H1 (cell line): ENCODE results near the gene HOXB5. TPM values are rescaled to one million over a fixed set of nuclear protein-coding genes. Genes with fewer than 3 reads are reported as not detected.

ENCODE experiments used
- CEBPB ChIP-seq: IDR thresholded peaks from 2 replicates; pipeline ENCODE4 v1.6.1; 2012; ENCODE audit warnings: low read depth, low read length
- CREB1 ChIP-seq: IDR thresholded peaks from 2 replicates; pipeline ENCODE4 v1.6.1; 2012; ENCODE audit warnings: inconsistent platforms
- CTBP2 ChIP-seq: IDR thresholded peaks from 2 replicates; pipeline ENCODE4 v1.7.0; 2011; ENCODE audit warnings: borderline replicate concordance, mild to moderate bottlenecking, moderate library complexity, mixed read lengths, low read length; ENCODE audit not compliant: insufficient read depth, insufficient read length
- KDM5A ChIP-seq: fragments of 200-600 bp; IDR thresholded peaks from 2 replicates; pipeline ENCODE4 v1.7.1; 2012; ENCODE audit warnings: mild to moderate bottlenecking, low read length, inconsistent platforms, mixed read lengths
- RFX5 ChIP-seq: IDR thresholded peaks from 2 replicates; pipeline ENCODE4 v1.6.1; 2011; ENCODE audit warnings: low read depth, low read length, improper control_type of control experiment, borderline replicate concordance
- TAF7 ChIP-seq: optimal IDR thresholded peaks from 2 replicates; pipeline ENCODE3; 2011; ENCODE audit warnings: low read depth, mild to moderate bottlenecking, inconsistent platforms, low read length, moderate library complexity, borderline replicate concordance
- polyA plus RNA-seq, 7 experiments: library from polyadenylated mRNA; depleted of rRNA in 3 of 7; stranded (reverse) in 5 of 7; unstranded in 2 of 7; fragments of >200 nt in 5 of 7; fragments of 200-250 nt in 2 of 7; gene quantifications; 1 replicate in 5 of 7; 2 replicates in 1 of 7; 4 replicates in 1 of 7; pipeline versions ENCODE4 v1.2.1 to v1.2.3, GENCODE V29; 2011 to 2013; ENCODE audit warnings: missing spikeins in 2 of 7, mixed read lengths in 2 of 7
- total RNA-seq: library from RNA; stranded (reverse); fragmentation: NEBNext Ultra II Directional; extraction: Animal tissue kit (Norgen Biotek cat#: 25700); gene quantifications from 2 replicates; pipeline ENCODE4 v1.2.1, GENCODE V29; 2021
- TF ChIP-seq, protein P1 (sequence below): fragments of 300-600 bp; sonication (generic); IDR thresholded peaks from 2 replicates; pipeline ENCODE4 v1.7.1; 2012; ENCODE audit warnings: low read length, moderate library complexity, mild to moderate bottlenecking, inconsistent platforms; ENCODE audit not compliant: insufficient replicate concordance
- TF ChIP-seq, protein P2 (sequence below): IDR thresholded peaks from 2 replicates; pipeline ENCODE4 v1.6.1; 2012; ENCODE audit warnings: inconsistent platforms
- TF ChIP-seq, protein P3 (sequence below): IDR thresholded peaks from 2 replicates; pipeline ENCODE4 v1.6.1; 2012; ENCODE audit warnings: low read length, inconsistent platforms

The HOXB5 gene
- total and polyA plus RNA-seq, 2 of the 8 experiments (the other 6 are each of a cell fraction or from before 2014, with no cell fraction given) = not detected

DNA sequence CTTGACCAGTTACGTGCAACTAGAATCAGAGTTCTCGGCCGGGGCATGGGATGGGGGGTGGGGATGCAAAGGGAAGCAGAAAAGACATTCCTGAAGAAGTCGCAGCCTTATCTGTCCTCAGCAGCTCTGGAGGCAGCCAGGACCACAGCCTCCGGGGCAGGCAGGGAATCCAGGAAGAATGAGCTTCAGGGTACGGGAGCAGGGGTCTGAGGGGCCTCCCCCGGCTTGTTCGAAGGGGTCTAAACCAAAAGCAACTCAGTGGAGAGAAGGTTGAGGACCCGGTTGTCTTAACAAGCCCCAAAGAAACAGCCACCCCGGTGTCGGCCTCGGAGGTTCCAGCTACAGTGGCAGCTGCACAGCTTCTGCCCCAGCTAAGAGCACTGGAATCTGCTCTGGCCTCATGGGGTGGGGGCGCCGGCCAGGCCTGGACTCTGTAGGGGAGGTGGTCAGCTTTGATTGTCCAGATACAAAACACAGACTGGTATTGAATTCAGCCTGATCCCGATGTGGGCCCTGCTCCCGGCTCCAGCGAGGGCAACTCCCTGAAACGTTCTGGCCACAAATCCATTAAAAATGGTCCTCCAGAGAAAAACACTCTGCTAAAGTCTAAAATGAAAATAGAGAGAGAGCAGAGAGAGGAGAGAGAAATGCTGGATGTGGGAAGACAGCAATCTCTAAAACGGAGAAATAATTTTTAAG lies 23.1 kb downstream of the HOXB5 start (continued):
- TF ChIP-seq KDM5A (no peak), CEBPB (no peak), TAF7 (no peak), RFX5 (no peak), CTBP2 (peak; percentile 61), CREB1 (no peak)
- TF ChIP-seq, protein P1, sequence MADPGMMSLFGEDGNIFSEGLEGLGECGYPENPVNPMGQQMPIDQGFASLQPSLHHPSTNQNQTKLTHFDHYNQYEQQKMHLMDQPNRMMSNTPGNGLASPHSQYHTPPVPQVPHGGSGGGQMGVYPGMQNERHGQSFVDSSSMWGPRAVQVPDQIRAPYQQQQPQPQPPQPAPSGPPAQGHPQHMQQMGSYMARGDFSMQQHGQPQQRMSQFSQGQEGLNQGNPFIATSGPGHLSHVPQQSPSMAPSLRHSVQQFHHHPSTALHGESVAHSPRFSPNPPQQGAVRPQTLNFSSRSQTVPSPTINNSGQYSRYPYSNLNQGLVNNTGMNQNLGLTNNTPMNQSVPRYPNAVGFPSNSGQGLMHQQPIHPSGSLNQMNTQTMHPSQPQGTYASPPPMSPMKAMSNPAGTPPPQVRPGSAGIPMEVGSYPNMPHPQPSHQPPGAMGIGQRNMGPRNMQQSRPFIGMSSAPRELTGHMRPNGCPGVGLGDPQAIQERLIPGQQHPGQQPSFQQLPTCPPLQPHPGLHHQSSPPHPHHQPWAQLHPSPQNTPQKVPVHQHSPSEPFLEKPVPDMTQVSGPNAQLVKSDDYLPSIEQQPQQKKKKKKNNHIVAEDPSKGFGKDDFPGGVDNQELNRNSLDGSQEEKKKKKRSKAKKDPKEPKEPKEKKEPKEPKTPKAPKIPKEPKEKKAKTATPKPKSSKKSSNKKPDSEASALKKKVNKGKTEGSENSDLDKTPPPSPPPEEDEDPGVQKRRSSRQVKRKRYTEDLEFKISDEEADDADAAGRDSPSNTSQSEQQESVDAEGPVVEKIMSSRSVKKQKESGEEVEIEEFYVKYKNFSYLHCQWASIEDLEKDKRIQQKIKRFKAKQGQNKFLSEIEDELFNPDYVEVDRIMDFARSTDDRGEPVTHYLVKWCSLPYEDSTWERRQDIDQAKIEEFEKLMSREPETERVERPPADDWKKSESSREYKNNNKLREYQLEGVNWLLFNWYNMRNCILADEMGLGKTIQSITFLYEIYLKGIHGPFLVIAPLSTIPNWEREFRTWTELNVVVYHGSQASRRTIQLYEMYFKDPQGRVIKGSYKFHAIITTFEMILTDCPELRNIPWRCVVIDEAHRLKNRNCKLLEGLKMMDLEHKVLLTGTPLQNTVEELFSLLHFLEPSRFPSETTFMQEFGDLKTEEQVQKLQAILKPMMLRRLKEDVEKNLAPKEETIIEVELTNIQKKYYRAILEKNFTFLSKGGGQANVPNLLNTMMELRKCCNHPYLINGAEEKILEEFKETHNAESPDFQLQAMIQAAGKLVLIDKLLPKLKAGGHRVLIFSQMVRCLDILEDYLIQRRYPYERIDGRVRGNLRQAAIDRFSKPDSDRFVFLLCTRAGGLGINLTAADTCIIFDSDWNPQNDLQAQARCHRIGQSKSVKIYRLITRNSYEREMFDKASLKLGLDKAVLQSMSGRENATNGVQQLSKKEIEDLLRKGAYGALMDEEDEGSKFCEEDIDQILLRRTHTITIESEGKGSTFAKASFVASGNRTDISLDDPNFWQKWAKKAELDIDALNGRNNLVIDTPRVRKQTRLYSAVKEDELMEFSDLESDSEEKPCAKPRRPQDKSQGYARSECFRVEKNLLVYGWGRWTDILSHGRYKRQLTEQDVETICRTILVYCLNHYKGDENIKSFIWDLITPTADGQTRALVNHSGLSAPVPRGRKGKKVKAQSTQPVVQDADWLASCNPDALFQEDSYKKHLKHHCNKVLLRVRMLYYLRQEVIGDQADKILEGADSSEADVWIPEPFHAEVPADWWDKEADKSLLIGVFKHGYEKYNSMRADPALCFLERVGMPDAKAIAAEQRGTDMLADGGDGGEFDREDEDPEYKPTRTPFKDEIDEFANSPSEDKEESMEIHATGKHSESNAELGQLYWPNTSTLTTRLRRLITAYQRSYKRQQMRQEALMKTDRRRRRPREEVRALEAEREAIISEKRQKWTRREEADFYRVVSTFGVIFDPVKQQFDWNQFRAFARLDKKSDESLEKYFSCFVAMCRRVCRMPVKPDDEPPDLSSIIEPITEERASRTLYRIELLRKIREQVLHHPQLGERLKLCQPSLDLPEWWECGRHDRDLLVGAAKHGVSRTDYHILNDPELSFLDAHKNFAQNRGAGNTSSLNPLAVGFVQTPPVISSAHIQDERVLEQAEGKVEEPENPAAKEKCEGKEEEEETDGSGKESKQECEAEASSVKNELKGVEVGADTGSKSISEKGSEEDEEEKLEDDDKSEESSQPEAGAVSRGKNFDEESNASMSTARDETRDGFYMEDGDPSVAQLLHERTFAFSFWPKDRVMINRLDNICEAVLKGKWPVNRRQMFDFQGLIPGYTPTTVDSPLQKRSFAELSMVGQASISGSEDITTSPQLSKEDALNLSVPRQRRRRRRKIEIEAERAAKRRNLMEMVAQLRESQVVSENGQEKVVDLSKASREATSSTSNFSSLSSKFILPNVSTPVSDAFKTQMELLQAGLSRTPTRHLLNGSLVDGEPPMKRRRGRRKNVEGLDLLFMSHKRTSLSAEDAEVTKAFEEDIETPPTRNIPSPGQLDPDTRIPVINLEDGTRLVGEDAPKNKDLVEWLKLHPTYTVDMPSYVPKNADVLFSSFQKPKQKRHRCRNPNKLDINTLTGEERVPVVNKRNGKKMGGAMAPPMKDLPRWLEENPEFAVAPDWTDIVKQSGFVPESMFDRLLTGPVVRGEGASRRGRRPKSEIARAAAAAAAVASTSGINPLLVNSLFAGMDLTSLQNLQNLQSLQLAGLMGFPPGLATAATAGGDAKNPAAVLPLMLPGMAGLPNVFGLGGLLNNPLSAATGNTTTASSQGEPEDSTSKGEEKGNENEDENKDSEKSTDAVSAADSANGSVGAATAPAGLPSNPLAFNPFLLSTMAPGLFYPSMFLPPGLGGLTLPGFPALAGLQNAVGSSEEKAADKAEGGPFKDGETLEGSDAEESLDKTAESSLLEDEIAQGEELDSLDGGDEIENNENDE = no peak
- TF ChIP-seq, protein P2, sequence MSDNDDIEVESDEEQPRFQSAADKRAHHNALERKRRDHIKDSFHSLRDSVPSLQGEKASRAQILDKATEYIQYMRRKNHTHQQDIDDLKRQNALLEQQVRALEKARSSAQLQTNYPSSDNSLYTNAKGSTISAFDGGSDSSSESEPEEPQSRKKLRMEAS = no peak
- TF ChIP-seq, protein P3, sequence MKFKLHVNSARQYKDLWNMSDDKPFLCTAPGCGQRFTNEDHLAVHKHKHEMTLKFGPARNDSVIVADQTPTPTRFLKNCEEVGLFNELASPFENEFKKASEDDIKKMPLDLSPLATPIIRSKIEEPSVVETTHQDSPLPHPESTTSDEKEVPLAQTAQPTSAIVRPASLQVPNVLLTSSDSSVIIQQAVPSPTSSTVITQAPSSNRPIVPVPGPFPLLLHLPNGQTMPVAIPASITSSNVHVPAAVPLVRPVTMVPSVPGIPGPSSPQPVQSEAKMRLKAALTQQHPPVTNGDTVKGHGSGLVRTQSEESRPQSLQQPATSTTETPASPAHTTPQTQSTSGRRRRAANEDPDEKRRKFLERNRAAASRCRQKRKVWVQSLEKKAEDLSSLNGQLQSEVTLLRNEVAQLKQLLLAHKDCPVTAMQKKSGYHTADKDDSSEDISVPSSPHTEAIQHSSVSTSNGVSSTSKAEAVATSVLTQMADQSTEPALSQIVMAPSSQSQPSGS = no peak
